HG03442 (cell line): ENCODE data around the gene CLIP4.

Experiments
- ATAC-seq: cut with Tn5 transposase; IDR thresholded peaks from one replicate; pipeline ENCODE4 v1.9.1; 2021; ENCODE audit warnings: mild to moderate bottlenecking, moderate library complexity; ENCODE audit not compliant: unreplicated experiment

Gene CLIP4

GRCh38 chr2:29186817-29187216 is 71.6 kb downstream of the CLIP4 start:
- no peak for ATAC-seq

- no peak for ATAC-seq
Measured at GRCh38 chr2:29187926-29188325, 72.7 kb downstream of the CLIP4 start.

- ATAC-seq, result no peak
Measured at GRCh38 chr2:29189052-29189451, 73.8 kb downstream of the CLIP4 start.

GRCh38 chr2:29191817-29192216 is 76.6 kb downstream of the CLIP4 start:
- no peak for ATAC-seq

GRCh38 chr2:29192526-29192925 is 77.3 kb downstream of the CLIP4 start:
- no peak for ATAC-seq

- ATAC-seq, result no peak
Measured at GRCh38 chr2:29193111-29193510, 77.9 kb downstream of the CLIP4 start.

GRCh38 chr2:29193681-29194080 is 78.5 kb downstream of the CLIP4 start:
- ATAC-seq, result no peak

- ATAC-seq, result no peak
Measured at GRCh38 chr2:29195796-29196195, 80.6 kb downstream of the CLIP4 start.

GRCh38 chr2:29196792-29197788 is 81.9 kb downstream of the CLIP4 start:
- ATAC-seq, result peak; percentile 50

GRCh38 chr2:29201979-29202378 is 86.8 kb downstream of the CLIP4 start:
- ATAC-seq, result no peak

- ATAC-seq, result no peak
Measured at GRCh38 chr2:29202819-29203495, 87.7 kb downstream of the CLIP4 start.

- ATAC-seq, result no peak
Measured at GRCh38 chr2:29206941-29207340, 91.7 kb downstream of the CLIP4 start.

- ATAC-seq, result no peak
Measured at GRCh38 chr2:29207352-29208148, 92.3 kb downstream of the CLIP4 start.

- ATAC-seq, result no peak
Measured at GRCh38 chr2:29209551-29209950, 94.3 kb downstream of the CLIP4 start.

GRCh38 chr2:29212009-29212408 is 96.8 kb downstream of the CLIP4 start:
- ATAC-seq, result no peak

- no peak for ATAC-seq
Measured at GRCh38 chr2:29213888-29214291, 98.7 kb downstream of the CLIP4 start.

GRCh38 chr2:29215073-29215472 is 99.9 kb downstream of the CLIP4 start:
- no peak for ATAC-seq

- no peak for ATAC-seq
Measured at GRCh38 chr2:29215739-29216608, 100.8 kb downstream of the CLIP4 start.

- no peak for ATAC-seq
Measured at GRCh38 chr2:29216609-29216909, 101.3 kb downstream of the CLIP4 start.

GRCh38 chr2:29218071-29218470 is 102.9 kb downstream of the CLIP4 start:
- no peak for ATAC-seq
